Activated CD8-positive, alpha-beta memory T cell treated with anti-CD3 and anti-CD28 coated beads, Interleukin-2, amount 10 ng/mL, durations not matched to agents 7 days and 5 days (primary cell): Measurements from ENCODE around the gene TRIM44. TPM values are rescaled to one million over a fixed set of nuclear protein-coding genes. Genes with fewer than 3 reads are reported as not detected.
"Not testable (repeated sequence)": the region's sequence is repeated elsewhere in the genome, so short reads cannot be mapped to it uniquely, and the experiment has no call there.

Experiments
- ATAC-seq: fragments of 150-1000 bp; cut with Tn5 transposase; one replicate; pipeline ENCODE4 v1.10.0; 2021; ENCODE audit warnings: moderate library complexity
- CTCF ChIA-PET: fragments of 350-600 bp; sonication (Branson Sonifier 250); formaldehyde crosslinking; loops from one replicate; lab custom pipeline; 2021; ENCODE audit warnings: antibody characterized with exemption; lab: Charles Lee
- DNase-seq: peaks from one replicate; pipeline ENCODE4 v3.0.0-alpha.2; 2020
- H3K27ac Mint-ChIP-seq: one replicate; pipeline ENCODE4 v1.8.0; 2021; ENCODE audit warnings: mild to moderate bottlenecking, mixed read lengths
- H3K27me3 Mint-ChIP-seq: one replicate; pipeline ENCODE4 v1.8.0; 2021; ENCODE audit warnings: mixed read lengths
- H3K36me3 Mint-ChIP-seq: one replicate; pipeline ENCODE4 v1.8.0; 2021; ENCODE audit warnings: mild to moderate bottlenecking, mixed read lengths
- H3K4me1 Mint-ChIP-seq: one replicate; pipeline ENCODE4 v1.8.0; 2021; ENCODE audit warnings: mixed read lengths
- H3K4me3 Mint-ChIP-seq: one replicate; pipeline ENCODE4 v1.8.0; 2021; ENCODE audit warnings: mild to moderate bottlenecking, moderate library complexity, mixed read lengths
- H3K9me3 Mint-ChIP-seq: one replicate; pipeline ENCODE4 v1.8.0; 2022; ENCODE audit warnings: low read depth, mixed read lengths
- total RNA-seq, 2 experiments: library from RNA; stranded (reverse); gene quantifications; one replicate each; pipeline ENCODE4 v1.2.3, GENCODE V29; 2021

The TRIM44 gene
- total RNA-seq, 2 experiments from 2014 or later: 23.1 to 24.2 TPM

DNA sequence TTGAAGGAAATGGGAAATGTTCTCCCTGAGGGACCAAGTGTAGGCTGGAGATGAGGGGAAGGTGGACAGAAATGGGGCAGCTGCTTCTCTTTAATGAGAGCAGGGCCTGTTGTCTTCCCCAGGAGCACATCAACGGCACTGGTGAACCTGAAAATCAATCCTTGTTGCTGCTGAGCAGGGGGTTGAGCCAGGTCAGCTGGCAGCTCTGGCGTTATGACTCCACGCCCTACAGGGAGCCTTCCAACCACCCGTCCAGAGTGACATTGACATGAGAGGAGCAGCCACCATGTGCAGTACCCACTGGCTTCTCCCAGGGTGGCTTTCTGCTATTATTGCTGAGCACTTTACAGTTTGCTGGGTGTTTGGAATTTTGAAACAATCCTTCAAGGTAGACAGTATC lies 164.4 kb downstream of the TRIM44 start:
- DNase-seq (no peak), ATAC-seq (no peak)
- no peak overlapping the region for H3K27ac Mint-ChIP-seq
- H3K9me3 Mint-ChIP-seq: no peaks in the 10 kb centered on the region
- peaks cover 2% of the 10 kb centered on the region for H3K4me1 Mint-ChIP-seq
- no peak overlapping the region for H3K4me3 Mint-ChIP-seq
- H3K27me3 Mint-ChIP-seq: no peaks in the 10 kb centered on the region
- no peaks in the 10 kb centered on the region for H3K36me3 Mint-ChIP-seq
- CTCF ChIA-PET: no interaction called here

GRCh38 chr11:35836205-35836604 lies 173.6 kb downstream of the TRIM44 start:
- Mint-ChIP-seq H3K27me3 (no peaks in the 10 kb centered on the region), H3K4me1 (no peaks in the 10 kb centered on the region), H3K36me3 (no peaks in the 10 kb centered on the region), H3K27ac (no peak overlapping the region), H3K9me3 (peaks cover 2% of the 10 kb centered on the region), H3K4me3 (no peak overlapping the region)
- CTCF ChIA-PET: no interaction called here
- no peak for ATAC-seq
- DNase-seq: no peak

GRCh38 chr11:35838071-35838470 lies 175.5 kb downstream of the TRIM44 start:
- Mint-ChIP-seq H3K27me3 (no peaks in the 10 kb centered on the region), H3K4me1 (no peaks in the 10 kb centered on the region), H3K4me3 (no peak overlapping the region), H3K27ac (no peak overlapping the region), H3K9me3 (peaks cover 2% of the 10 kb centered on the region), H3K36me3 (no peaks in the 10 kb centered on the region)
- DNase-seq: no peak
- ATAC-seq: no peak
- CTCF ChIA-PET: interaction anchor here (1.4 kb wide), 1 partner anchor 16 kb away, joined by 4 read pairs; no protein-coding TSS in a partner anchor

DNA sequence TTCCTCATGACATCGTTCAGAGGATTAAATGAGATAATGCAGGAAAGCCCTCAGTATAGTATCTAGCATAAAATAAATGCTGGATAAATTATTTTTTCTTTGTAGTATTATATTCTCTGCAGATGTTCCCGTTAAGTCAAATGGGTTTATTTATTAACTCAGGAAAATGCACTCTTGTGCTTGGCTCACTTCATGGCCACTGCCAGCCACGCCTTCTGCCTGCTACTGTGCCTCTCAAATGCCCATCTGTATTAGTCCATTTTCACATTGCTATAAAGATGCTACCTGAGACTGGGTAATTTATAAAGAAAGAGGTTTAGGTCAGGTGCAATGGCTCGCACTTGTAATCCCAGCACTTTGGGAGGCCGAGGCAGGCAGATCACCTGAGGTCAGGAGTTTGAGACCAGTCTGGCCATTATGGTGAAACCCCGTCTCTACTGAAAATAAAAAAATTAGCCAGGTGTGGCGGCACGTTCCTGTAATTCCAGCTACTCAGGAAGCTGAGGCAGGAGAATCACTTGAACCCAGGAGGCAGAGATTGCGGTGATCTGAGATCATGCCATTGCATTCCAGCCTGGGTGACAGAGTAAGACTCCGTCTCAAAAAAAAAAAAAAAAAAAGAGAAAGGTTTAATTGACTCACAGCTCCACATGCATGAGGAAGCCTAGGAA lies 176.3 kb downstream of the TRIM44 start:
- not testable (repeated sequence) for H3K27me3 Mint-ChIP-seq, H3K4me1 Mint-ChIP-seq, H3K4me3 Mint-ChIP-seq, DNase-seq, H3K9me3 Mint-ChIP-seq, H3K27ac Mint-ChIP-seq, H3K36me3 Mint-ChIP-seq, ATAC-seq
- CTCF ChIA-PET: interaction anchor here (1.4 kb wide), 1 partner anchor 17 kb away, joined by 4 read pairs; no protein-coding TSS in a partner anchor

DNA sequence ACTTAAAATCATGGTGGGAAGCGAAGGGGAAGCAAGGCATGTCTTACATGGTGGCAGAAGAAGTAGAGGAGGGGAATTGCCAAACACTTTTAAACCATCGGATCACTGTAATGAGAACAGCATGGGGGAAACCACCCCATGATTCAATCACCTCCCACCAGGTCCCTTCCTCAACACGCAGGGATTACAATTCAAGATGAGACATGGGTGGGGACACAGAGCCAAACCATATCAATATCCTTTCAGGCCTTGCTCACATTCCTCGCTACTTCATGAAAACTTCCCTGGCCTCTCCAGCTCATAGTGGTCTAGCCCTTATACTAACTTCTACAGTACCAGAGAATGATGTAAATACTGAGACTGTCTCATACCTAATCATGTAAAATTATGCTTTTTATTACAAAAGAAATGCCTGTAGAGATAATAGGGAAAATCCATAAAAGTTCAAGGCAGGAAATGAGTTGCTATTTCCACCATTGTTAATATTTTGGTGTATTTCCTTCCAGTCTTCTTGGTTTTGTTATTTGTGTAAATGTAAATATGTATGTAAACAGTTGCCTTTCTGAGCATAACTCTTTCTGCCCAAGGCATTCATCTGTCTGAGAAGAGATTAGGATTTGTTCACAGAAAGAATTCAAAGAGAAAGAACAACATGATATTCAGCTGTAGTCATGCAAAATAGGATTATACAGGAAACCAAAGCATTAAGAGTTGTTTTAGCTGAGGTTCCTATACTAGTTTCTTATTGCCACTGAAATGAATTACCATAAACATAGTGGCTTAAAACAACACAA lies 177.0 kb downstream of the TRIM44 start:
- no peak for ATAC-seq
- CTCF ChIA-PET: no interaction called here
- Mint-ChIP-seq H3K4me1 (no peaks in the 10 kb centered on the region), H3K27me3 (no peaks in the 10 kb centered on the region), H3K36me3 (no peaks in the 10 kb centered on the region), H3K27ac (no peak overlapping the region), H3K4me3 (no peak overlapping the region), H3K9me3 (peaks cover 2% of the 10 kb centered on the region)
- no peak for DNase-seq

GRCh38 chr11:35841733-35842132 lies 179.2 kb downstream of the TRIM44 start:
- Mint-ChIP-seq H3K27me3 (no peaks in the 10 kb centered on the region), H3K9me3 (peaks cover 2% of the 10 kb centered on the region), H3K4me1 (no peaks in the 10 kb centered on the region), H3K36me3 (no peaks in the 10 kb centered on the region), H3K4me3 (no peak overlapping the region), H3K27ac (no peak overlapping the region)
- DNase-seq (no peak), ATAC-seq (no peak)
- CTCF ChIA-PET: no interaction called here

- no peak overlapping the region for H3K27ac Mint-ChIP-seq
- CTCF ChIA-PET: interaction anchor here (2.1 kb wide), 1 partner anchor 21 kb away, joined by 5 read pairs; no protein-coding TSS in a partner anchor
- no peak for ATAC-seq
- no peaks in the 10 kb centered on the region for H3K4me1 Mint-ChIP-seq
- peaks cover 2% of the 10 kb centered on the region for H3K9me3 Mint-ChIP-seq
- H3K27me3 Mint-ChIP-seq: no peaks in the 10 kb centered on the region
- DNase-seq: no peak
- no peak overlapping the region for H3K4me3 Mint-ChIP-seq
- H3K36me3 Mint-ChIP-seq: no peaks in the 10 kb centered on the region
Measured at GRCh38 chr11:35842958-35843357, 180.4 kb downstream of the TRIM44 start.

DNA sequence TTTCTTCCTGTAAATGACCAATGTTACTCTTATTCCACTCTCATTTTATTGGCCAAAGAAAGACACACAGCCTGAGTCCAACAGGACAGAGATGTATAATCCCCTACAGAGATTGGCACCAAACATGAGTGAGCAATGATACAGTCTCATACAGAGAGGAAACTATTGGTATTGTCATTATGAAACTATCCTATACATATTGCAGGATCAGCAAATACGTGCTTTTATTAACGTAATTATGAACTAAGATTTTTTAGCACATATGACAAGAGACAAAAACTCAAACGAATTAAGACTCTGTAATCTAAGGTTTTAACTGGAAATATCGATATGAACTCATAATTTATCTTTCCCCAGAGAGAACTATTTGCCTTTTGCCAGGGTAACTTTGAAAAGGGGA lies 182.0 kb downstream of the TRIM44 start:
- CTCF ChIA-PET: no interaction called here
- Mint-ChIP-seq H3K27ac (no peak overlapping the region), H3K9me3 (peaks cover 2% of the 10 kb centered on the region), H3K27me3 (peaks cover 9% of the 10 kb centered on the region), H3K4me3 (no peak overlapping the region), H3K36me3 (no peaks in the 10 kb centered on the region), H3K4me1 (no peaks in the 10 kb centered on the region)
- DNase-seq (no peak), ATAC-seq (no peak)

DNA sequence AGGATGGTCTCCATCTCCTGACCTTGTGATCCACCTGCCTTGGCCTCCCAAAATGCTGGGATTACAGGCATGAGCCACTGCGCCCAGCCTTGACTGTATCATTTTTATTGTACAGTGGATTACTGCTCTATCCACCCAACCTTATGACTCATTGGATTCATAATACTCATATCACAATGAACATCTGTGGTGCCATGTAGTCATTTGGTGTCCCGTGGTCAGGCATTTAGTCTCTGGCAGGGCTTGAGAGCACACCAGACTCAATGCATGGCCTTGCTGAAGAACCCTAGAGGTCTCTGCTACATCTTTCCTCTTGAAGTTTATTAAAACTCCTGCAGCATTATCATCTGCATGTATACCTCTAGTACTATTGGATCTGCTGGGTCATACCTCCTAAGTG lies 183.3 kb downstream of the TRIM44 start:
- Mint-ChIP-seq H3K36me3 (no peaks in the 10 kb centered on the region), H3K9me3 (no peaks in the 10 kb centered on the region), H3K4me1 (no peaks in the 10 kb centered on the region), H3K27me3 (peaks cover 9% of the 10 kb centered on the region), H3K4me3 (no peak overlapping the region), H3K27ac (no peak overlapping the region)
- CTCF ChIA-PET: interaction anchor here (1.6 kb wide), 1 partner anchor 24 kb away, joined by 4 read pairs; no protein-coding TSS in a partner anchor
- no peak for DNase-seq
- ATAC-seq: no peak

DNA sequence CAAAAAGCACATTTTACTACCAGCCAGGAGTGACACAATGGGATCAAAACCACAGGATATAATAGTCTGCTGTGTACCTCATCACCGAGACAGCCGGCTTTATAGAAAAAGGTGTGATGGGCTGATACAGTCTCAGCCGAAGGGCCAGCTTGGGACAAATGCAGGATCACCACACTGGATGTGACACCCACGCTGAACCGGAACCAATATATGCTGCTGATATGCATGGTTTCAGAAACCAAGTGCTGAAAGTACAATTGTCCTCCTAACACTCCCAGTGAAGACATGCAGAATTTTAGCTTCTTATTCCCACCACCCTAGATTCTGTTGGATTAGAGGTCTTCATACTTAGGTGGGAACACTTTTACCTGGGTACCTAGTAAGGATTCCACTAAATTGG lies 184.3 kb downstream of the TRIM44 start:
- CTCF ChIA-PET: interaction anchor here (1.6 kb wide), 1 partner anchor 25 kb away, joined by 4 read pairs; no protein-coding TSS in a partner anchor
- Mint-ChIP-seq H3K9me3 (no peaks in the 10 kb centered on the region), H3K27me3 (peaks cover 9% of the 10 kb centered on the region), H3K4me3 (no peak overlapping the region), H3K36me3 (no peaks in the 10 kb centered on the region), H3K4me1 (no peaks in the 10 kb centered on the region), H3K27ac (no peak overlapping the region)
- ATAC-seq (no peak), DNase-seq (no peak)

- Mint-ChIP-seq H3K27me3 (peaks cover 9% of the 10 kb centered on the region), H3K36me3 (no peaks in the 10 kb centered on the region), H3K4me3 (no peak overlapping the region), H3K4me1 (no peaks in the 10 kb centered on the region), H3K27ac (no peak overlapping the region), H3K9me3 (no peaks in the 10 kb centered on the region)
- CTCF ChIA-PET: interaction anchor here (1.6 kb wide), 1 partner anchor 26 kb away, joined by 4 read pairs; no protein-coding TSS in a partner anchor
- ATAC-seq: no peak
- no peak for DNase-seq
Measured at GRCh38 chr11:35847473-35847872, 184.9 kb downstream of the TRIM44 start.

DNA sequence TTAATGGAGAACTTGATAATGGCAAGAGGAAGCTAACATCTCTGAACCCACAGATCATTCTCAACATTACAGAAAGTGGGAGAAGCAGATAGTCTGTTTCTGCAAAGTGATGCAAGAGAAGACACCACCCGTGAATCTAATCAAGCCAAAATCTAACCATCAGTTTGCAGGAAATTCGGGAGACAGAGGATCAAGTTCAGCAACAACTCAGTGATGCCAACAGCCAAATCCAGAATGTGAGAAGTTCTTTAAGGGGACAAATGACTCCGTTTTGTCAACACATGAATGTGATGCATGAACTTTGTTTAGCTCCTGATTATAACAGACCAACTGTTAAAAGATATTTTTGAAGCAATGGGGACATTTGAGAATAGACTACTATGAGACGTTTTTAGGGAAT lies 186.0 kb downstream of the TRIM44 start:
- Mint-ChIP-seq H3K9me3 (no peaks in the 10 kb centered on the region), H3K4me1 (no peaks in the 10 kb centered on the region), H3K27me3 (peaks cover 9% of the 10 kb centered on the region), H3K36me3 (no peaks in the 10 kb centered on the region), H3K27ac (no peak overlapping the region), H3K4me3 (no peak overlapping the region)
- ATAC-seq (no peak), DNase-seq (no peak)
- CTCF ChIA-PET: no interaction called here

- DNase-seq (no peak), ATAC-seq (no peak)
- no peak overlapping the region for H3K27ac Mint-ChIP-seq
- H3K4me3 Mint-ChIP-seq: no peak overlapping the region
- no peaks in the 10 kb centered on the region for H3K36me3 Mint-ChIP-seq
- CTCF ChIA-PET: no interaction called here
- peaks cover 9% of the 10 kb centered on the region for H3K27me3 Mint-ChIP-seq
- no peaks in the 10 kb centered on the region for H3K4me1 Mint-ChIP-seq
- no peaks in the 10 kb centered on the region for H3K9me3 Mint-ChIP-seq
Measured at GRCh38 chr11:35850191-35850590, 187.6 kb downstream of the TRIM44 start.

GRCh38 chr11:35851342-35851741 lies 188.8 kb downstream of the TRIM44 start:
- CTCF ChIA-PET: no interaction called here
- Mint-ChIP-seq H3K27me3 (peaks cover 9% of the 10 kb centered on the region), H3K4me1 (no peaks in the 10 kb centered on the region)

More at GRCh38 chr11:35851342-35851741, 188.8 kb downstream of the TRIM44 start:
- no peaks in the 10 kb centered on the region for H3K36me3 Mint-ChIP-seq
- ATAC-seq (no peak), DNase-seq (no peak)
- no peaks in the 10 kb centered on the region for H3K9me3 Mint-ChIP-seq
- H3K27ac Mint-ChIP-seq: no peak overlapping the region
- H3K4me3 Mint-ChIP-seq: no peak overlapping the region
